GM21737 (cell line): ENCODE results near the gene XCR1.
"Not testable (repeated sequence)": the region's sequence is repeated elsewhere in the genome, so short reads cannot be mapped to it uniquely, and the experiment has no call there.

Source experiments
- ATAC-seq: cut with Tn5 transposase; IDR thresholded peaks from one replicate; pipeline ENCODE4 v1.9.1; 2021; ENCODE audit warnings: mild to moderate bottlenecking, moderate library complexity; ENCODE audit not compliant: unreplicated experiment

XCR1 gene

DNA sequence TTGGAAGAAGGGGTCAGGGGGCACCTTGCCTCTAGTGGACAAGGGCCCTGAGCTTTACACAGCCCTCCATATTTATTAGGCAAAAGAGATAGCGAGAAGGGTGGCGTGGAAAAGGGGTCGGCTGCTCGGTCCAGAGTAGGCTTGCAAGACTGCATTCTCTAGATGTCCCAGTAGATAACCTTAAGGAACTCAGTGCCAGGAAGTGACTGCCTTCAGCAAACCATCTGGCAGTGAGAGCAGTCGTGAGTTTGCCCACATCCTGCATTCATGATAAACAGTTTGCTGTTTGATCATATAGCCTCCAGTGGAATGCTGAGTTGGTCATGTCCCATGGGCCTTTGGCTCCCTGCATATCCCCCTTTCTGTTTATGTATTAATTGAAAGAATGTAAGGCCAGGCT lies 18.9 kb upstream of the XCR1 start:
- ATAC-seq: not testable (repeated sequence)

DNA sequence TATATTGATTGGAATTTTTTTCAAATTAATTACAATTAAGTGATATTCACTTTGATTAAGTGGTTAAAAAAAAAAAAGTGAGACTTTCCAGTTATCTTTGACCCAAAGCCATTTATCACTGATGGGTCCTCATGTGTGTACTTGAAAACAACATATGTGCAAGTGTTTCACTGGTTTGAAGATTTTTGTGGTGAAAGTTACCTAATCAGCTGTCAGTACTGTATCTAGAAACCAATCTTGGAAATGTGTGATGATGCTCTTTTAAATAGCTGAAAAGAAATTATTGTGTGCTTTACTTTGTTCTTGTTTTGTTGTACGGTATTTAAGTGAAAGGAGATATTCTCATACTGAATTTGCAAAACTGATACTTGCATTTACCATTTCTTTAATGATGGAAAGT lies 11.6 kb upstream of the XCR1 start:
- no peak for ATAC-seq

DNA sequence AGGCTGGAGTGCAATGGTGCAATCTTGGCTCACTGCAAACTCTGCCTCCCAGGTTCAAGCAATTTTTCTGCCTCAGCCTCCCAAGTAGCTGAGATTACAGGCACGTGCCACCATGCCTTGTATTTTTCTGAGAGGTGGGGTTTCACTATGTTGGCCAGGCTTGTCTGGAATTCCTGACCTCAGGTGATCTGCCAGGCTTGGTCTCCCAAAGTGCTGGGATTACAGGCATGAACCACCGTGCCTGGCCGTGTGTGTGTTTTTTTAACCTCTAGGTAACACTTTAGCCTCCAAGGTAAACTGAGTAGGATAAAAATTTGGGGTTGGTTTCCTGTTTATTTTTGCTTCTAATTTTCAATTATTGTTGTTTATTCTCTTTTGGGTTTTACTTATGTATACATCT lies 10.8 kb upstream of the XCR1 start:
- not testable (repeated sequence) for ATAC-seq

GRCh38 chr3:46036191-46036590 lies 8.9 kb upstream of the XCR1 start:
- ATAC-seq: no peak

- no peak for ATAC-seq
Measured at GRCh38 chr3:46031747-46032146, 4.5 kb upstream of the XCR1 start.

- no peak for ATAC-seq
Measured at GRCh38 chr3:46031269-46031668, 4.0 kb upstream of the XCR1 start.

- no peak for ATAC-seq
Measured at GRCh38 chr3:46030626-46031025, 3.3 kb upstream of the XCR1 start.

DNA sequence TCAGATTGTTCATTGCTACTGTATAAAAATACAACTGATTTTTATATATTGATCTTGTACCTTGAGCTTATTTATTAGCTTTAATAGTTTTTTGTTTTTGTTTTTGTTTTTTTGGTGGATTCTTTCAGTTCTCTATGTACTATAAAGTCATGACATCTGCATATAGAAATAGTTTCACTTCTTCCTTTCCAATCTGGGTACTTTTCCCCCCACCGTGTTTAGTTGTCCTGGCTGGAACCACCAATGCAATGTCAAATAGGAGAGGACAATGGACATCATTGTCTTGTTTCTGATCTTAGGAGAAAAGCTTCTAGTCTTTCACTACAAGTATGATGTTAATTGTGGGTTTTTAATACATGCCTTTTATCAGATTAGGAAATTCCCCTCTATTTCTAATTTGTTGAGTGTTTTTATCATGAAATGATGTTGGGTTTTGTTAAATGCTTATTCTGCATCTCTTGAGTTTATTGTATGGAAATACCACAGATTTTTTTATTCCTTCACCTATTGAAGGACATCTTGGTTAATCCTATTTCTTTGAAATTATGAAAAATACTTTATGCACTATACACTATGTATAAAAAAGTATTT lies 2.8 kb upstream of the XCR1 start:
- ATAC-seq: no peak

DNA sequence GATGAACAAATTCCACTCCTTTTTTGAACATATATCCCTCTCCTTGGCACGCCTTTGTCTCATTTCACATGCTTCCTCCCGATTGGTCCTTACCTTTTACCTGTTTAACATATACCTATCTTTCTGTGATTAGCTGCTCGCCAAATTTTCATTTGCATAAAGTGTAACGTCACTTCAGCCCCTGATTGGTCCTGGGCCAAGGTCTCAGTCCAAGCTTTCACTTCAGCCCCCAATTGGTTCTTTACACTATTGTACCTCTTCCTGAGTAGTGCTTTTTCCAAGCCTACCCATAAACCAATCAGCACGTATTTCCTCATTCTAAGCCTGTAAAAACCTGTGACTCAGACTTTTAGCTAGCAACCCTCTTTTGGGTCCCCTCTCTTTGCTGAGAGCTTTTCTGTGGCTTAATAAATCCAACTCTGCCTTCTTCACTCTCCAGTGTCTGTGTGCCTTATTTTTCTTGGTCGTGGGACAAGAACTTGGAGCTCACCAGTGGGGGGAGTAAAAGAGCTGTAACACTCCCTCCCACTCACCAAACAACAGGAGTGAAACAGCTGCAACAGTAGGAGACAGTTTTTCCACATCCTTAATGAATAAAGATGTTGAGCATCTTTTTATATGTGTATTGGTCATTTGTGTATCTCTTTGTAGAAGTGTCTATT lies 584 bp upstream of the XCR1 start:
- no peak for ATAC-seq

DNA sequence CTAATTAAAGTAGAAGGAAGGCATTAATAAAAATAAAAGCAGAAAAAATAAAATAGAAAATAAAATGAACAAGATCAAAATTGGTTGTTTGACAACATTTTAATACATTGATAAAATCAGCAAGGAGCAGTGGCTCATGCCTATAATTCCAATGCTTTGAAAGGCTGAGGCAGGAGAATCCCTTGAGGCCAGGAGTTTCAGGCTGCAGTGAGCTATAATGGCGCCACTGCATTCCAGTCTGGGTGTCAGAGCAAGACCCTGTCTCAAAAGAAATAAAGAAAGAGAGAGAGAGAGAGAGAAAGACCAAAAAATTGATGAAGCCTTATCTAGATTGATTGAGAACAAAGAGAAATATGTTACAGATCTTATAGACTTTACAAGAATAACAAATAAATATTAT lies 2.1 kb downstream of the XCR1 start:
- no peak for ATAC-seq

GRCh38 chr3:46024131-46024530 lies 3.2 kb downstream of the XCR1 start:
- ATAC-seq: no peak

- no peak for ATAC-seq
Measured at GRCh38 chr3:46022909-46023785, 4.1 kb downstream of the XCR1 start.

- no peak for ATAC-seq
Measured at GRCh38 chr3:46021516-46021915, 5.8 kb downstream of the XCR1 start.

GRCh38 chr3:46020766-46021510 lies 6.3 kb downstream of the XCR1 start:
- no peak for ATAC-seq

- no peak for ATAC-seq
Measured at GRCh38 chr3:46019707-46020106, 7.6 kb downstream of the XCR1 start.

DNA sequence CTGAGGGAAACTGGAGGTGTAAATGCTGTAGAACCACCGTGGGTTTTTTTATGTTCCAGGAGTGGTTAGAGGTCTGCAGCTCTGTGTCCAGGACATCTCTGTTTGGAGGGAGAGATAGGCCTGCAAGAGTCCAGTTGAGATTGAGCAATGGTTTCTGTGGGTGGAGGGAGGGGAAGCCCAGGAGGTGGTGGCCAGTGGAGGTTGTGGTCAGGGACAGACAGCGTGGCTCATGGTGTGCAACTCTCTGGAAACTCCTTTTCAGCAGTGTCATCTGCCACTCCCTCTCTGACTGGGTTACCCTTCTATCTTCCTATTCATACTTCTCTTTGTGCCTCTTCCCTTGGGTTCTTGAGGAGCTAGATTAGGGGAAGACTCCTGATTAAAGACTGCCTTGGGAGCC lies 9.6 kb downstream of the XCR1 start:
- ATAC-seq: no peak

GRCh38 chr3:46013316-46014094 lies 13.8 kb downstream of the XCR1 start:
- no peak for ATAC-seq

GRCh38 chr3:46012246-46012645 lies 15.0 kb downstream of the XCR1 start:
- no peak for ATAC-seq

GRCh38 chr3:46010519-46011113 lies 16.7 kb downstream of the XCR1 start:
- ATAC-seq: no peak

DNA sequence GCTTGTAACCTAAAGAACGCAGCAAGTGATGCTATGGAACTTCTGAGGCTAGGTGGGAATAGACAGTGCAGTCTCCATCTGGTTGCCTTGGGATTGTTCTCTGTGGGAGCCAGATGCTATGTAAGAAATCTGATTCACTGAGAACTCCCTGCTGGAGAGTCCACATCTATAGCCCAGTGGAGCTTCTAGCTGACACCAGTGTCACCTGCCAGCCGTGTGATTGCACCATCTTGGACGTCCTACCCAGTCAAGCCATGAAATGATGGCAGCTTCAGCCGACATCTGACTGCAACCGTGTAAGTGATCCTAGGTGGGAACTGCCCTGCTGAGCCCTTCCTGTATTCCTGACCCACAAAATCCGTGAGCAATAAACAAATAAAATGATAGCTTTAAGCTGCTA lies 19.2 kb downstream of the XCR1 start:
- no peak for ATAC-seq
